Measurements from ENCODE around the gene CADM1.

CADM1 gene

GRCh38 chr11:115313224-115313838 is 190.9 kb downstream of the CADM1 start:
- Histone ChIP-seq H3K27me3 (ENCODE audit: insufficient read depth, low read length) (no peaks in the 10 kb centered on the region), H3K36me3 (ENCODE audit: insufficient read depth, low read length) (no peaks in the 10 kb centered on the region), H3K9me3 (ENCODE audit: low read length) (no peaks in the 10 kb centered on the region), H3K4me3 (ENCODE audit: low read length) (no peak overlapping the region), H3K4me1 (ENCODE audit: insufficient read depth, low read length) (no peaks in the 10 kb centered on the region), H2AFZ (ENCODE audit: low read depth, low read length) (no peak overlapping the region)

GRCh38 chr11:115311949-115312348 is 192.3 kb downstream of the CADM1 start:
- H3K9me3 ChIP-seq (ENCODE audit: low read length): no peaks in the 10 kb centered on the region
- no peaks in the 10 kb centered on the region for H3K4me1 ChIP-seq (ENCODE audit: insufficient read depth, low read length)
- no peak overlapping the region for H3K4me3 ChIP-seq (ENCODE audit: low read length)

GRCh38 chr11:115306689-115307088 is 197.5 kb downstream of the CADM1 start:
- H3K36me3 ChIP-seq (ENCODE audit: insufficient read depth, low read length): no peaks in the 10 kb centered on the region
- H3K4me3 ChIP-seq (ENCODE audit: low read length): no peak overlapping the region
- peaks cover 29% of the 10 kb centered on the region for H3K4me1 ChIP-seq (ENCODE audit: insufficient read depth, low read length)
- no peaks in the 10 kb centered on the region for H3K9me3 ChIP-seq (ENCODE audit: low read length)
- H2AFZ ChIP-seq (ENCODE audit: low read depth, low read length): no peak overlapping the region
- H3K27me3 ChIP-seq (ENCODE audit: insufficient read depth, low read length): no peaks in the 10 kb centered on the region

More at GRCh38 chr11:115311949-115312348, 192.3 kb downstream of the CADM1 start:
- H2AFZ ChIP-seq (ENCODE audit: low read depth, low read length): no peak overlapping the region
- H3K27me3 ChIP-seq (ENCODE audit: insufficient read depth, low read length): no peaks in the 10 kb centered on the region
- no peaks in the 10 kb centered on the region for H3K36me3 ChIP-seq (ENCODE audit: insufficient read depth, low read length)

DNA sequence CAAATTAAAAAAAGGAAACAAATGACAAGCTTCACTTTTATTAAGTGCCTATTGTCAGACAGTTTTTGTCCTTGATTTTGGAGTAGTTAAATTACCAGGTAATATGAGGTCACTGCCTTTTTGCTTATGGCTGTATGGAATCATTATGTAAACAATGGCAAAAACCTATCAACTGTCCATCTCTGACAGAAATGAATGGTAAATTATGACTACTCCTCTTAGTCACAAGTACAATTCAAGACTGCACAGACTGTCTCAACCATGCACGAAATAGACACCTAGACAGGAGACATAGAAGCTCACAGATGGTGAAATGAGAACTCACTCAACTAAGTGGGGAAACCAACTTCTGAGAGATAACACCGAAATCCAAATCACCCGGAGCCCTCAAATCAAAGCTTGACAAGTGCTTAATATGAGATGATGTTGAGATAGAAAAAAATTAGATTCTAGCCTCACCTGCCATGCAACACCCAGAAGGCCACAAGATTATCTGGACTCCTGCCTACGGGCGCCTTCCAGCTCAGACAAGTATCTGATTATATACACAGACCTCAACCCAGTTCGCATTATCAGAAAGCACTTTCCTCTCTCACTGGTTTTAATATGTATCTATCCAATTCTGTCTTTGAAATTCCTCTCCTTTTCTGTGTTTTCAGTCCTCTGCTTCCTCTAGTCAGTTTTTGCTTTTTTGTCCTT is 199.3 kb downstream of the CADM1 start:
- Histone ChIP-seq H3K4me3 (ENCODE audit: low read length) (no peak overlapping the region), H3K36me3 (ENCODE audit: insufficient read depth, low read length) (no peaks in the 10 kb centered on the region), H3K4me1 (ENCODE audit: insufficient read depth, low read length) (peaks cover 29% of the 10 kb centered on the region), H3K27me3 (ENCODE audit: insufficient read depth, low read length) (no peaks in the 10 kb centered on the region), H2AFZ (ENCODE audit: low read depth, low read length) (no peak overlapping the region), H3K9me3 (ENCODE audit: low read length) (no peaks in the 10 kb centered on the region)

GRCh38 chr11:115303929-115304531 is 200.2 kb downstream of the CADM1 start:
- no peak overlapping the region for H3K4me3 ChIP-seq (ENCODE audit: low read length)
- no peaks in the 10 kb centered on the region for H3K36me3 ChIP-seq (ENCODE audit: insufficient read depth, low read length)
- no peaks in the 10 kb centered on the region for H3K27me3 ChIP-seq (ENCODE audit: insufficient read depth, low read length)
- no peaks in the 10 kb centered on the region for H3K9me3 ChIP-seq (ENCODE audit: low read length)
- H2AFZ ChIP-seq (ENCODE audit: low read depth, low read length): no peak overlapping the region
- H3K4me1 ChIP-seq (ENCODE audit: insufficient read depth, low read length): peaks cover 29% of the 10 kb centered on the region

DNA sequence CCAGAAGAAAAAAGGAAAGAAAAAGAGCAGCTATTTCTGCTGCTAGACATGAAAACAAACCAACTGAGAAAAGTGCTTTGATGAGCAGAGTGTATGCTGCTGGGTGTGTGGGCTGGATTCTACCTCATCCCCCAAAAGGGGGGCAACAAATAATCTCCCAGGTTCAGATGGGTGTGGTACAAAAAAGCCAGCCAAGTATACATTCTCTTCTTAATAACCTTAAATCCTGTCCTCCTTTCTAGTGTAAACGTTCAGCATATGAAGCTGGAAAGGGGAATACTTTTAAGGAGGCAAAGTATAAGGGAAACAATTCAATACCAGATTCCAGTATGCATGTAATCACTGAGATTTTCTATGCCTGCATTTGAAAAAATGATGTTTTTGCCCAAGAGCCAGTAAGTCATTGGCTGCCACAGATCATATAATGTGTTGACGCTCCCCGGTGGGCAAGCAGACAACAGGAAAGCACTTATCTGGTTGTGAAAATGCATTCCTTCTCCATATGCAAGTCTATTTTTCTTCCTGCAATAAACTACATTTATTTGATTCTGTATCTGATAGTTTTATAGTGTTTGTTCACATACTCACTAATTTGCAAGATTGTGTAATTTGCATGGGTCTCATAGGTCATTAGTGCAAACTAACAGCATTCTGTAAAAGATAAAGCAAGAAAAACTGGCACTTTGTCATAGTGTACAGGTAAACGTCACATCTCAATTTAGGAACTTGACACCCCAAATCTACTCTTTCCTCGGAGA is 201.1 kb downstream of the CADM1 start:
- H3K4me3 ChIP-seq (ENCODE audit: low read length): no peak overlapping the region
- peaks cover 29% of the 10 kb centered on the region for H3K4me1 ChIP-seq (ENCODE audit: insufficient read depth, low read length)
- H3K27me3 ChIP-seq (ENCODE audit: insufficient read depth, low read length): no peaks in the 10 kb centered on the region
- H2AFZ ChIP-seq (ENCODE audit: low read depth, low read length): no peak overlapping the region
- H3K9me3 ChIP-seq (ENCODE audit: low read length): no peaks in the 10 kb centered on the region
- H3K36me3 ChIP-seq (ENCODE audit: insufficient read depth, low read length): no peaks in the 10 kb centered on the region

DNA sequence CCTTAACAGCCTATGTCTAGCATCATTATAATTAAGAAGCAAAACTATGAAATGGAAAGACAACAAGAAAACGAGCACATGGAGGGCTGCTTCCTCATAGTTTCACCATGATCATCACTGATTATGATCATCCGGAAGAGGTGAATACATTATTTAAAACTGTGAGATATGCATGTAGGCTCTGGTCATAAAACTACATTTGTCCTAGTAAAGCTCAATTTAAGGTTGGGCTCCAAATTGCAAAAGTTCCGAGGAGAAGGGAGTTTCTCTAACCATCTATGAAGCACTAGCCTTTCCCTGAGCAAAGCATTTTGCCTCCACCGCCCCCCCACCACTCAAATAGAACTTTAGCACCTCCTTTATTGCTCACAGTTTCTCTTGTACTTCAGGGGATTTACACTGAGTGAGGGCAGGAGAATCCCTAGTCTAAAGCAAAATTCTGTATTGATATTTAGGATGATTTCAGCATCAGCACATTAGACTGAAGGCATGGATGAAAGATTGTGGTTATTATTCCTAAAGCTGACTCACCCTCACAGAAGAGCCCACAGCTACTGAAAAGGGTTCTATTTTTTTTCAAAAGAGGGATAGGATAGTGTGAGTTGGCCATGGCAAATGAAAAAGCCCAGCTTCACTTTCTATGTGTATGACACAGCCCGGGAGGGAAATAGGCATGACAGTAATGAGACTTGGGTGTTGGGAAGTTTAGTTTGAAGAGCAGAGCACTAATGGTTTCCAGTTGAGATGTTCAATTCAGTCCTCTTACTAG is 203.4 kb downstream of the CADM1 start:
- Histone ChIP-seq H3K36me3 (ENCODE audit: insufficient read depth, low read length) (no peaks in the 10 kb centered on the region), H3K27me3 (ENCODE audit: insufficient read depth, low read length) (no peaks in the 10 kb centered on the region), H3K4me3 (ENCODE audit: low read length) (no peak overlapping the region), H2AFZ (ENCODE audit: low read depth, low read length) (no peak overlapping the region), H3K4me1 (ENCODE audit: insufficient read depth, low read length) (peaks cover 29% of the 10 kb centered on the region), H3K9me3 (ENCODE audit: low read length) (peaks cover 2% of the 10 kb centered on the region)

GRCh38 chr11:115298300-115299012 is 205.8 kb downstream of the CADM1 start:
- H2AFZ ChIP-seq (ENCODE audit: low read depth, low read length): no peak overlapping the region
- no peak overlapping the region for H3K4me3 ChIP-seq (ENCODE audit: low read length)
- peaks cover 2% of the 10 kb centered on the region for H3K9me3 ChIP-seq (ENCODE audit: low read length)
- H3K4me1 ChIP-seq (ENCODE audit: insufficient read depth, low read length): peaks cover 7% of the 10 kb centered on the region
- no peaks in the 10 kb centered on the region for H3K27me3 ChIP-seq (ENCODE audit: insufficient read depth, low read length)
- no peaks in the 10 kb centered on the region for H3K36me3 ChIP-seq (ENCODE audit: insufficient read depth, low read length)

DNA sequence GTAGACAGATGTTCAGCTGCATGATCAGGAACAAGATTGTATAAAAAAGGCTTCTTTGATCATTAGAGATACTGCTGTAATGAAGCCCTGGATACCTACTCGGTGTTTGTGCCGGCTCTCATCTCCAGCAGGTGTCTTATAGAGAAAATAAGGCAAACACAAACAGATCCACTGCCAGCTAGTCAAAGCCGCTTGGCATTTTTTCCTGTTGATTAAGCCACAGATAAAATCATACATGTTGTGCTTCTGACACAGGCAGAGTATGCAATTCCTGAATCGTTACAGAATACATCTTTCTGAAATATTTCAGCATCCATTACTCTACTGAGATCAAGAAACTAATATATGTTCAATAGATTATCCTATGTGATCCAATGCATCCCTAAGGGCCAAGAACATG is 206.9 kb downstream of the CADM1 start:
- no peaks in the 10 kb centered on the region for H3K27me3 ChIP-seq (ENCODE audit: insufficient read depth, low read length)
- peaks cover 2% of the 10 kb centered on the region for H3K9me3 ChIP-seq (ENCODE audit: low read length)
- H3K4me1 ChIP-seq (ENCODE audit: insufficient read depth, low read length): peaks cover under 1% of the 10 kb centered on the region
- H3K4me3 ChIP-seq (ENCODE audit: low read length): no peak overlapping the region
- no peaks in the 10 kb centered on the region for H3K36me3 ChIP-seq (ENCODE audit: insufficient read depth, low read length)
- H2AFZ ChIP-seq (ENCODE audit: low read depth, low read length): no peak overlapping the region

DNA sequence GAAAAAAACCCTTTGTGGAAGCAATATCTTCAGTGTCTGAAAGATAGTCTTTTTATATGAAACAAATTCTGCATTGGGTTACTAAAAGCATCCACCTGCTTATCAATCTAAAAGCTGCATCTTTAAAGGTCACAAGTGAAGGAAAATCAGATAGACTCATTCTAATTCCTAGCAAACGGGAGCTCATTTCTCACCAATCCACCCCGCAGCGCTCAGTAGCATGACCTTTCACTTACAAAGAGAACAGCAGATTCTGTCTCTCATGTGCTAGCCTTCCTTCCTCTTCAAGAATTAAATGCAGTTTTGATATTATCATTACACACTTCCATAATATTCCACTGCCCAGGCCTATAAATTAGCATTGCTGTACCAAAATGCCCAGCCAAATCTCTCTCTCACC is 212.9 kb downstream of the CADM1 start:
- H3K4me1 ChIP-seq (ENCODE audit: insufficient read depth, low read length): peaks cover 36% of the 10 kb centered on the region
- H3K36me3 ChIP-seq (ENCODE audit: insufficient read depth, low read length): no peaks in the 10 kb centered on the region
- no peak overlapping the region for H2AFZ ChIP-seq (ENCODE audit: low read depth, low read length)
- H3K27me3 ChIP-seq (ENCODE audit: insufficient read depth, low read length): no peaks in the 10 kb centered on the region
- peaks cover 2% of the 10 kb centered on the region for H3K9me3 ChIP-seq (ENCODE audit: low read length)
- H3K4me3 ChIP-seq (ENCODE audit: low read length): no peak overlapping the region

- no peaks in the 10 kb centered on the region for H3K27me3 ChIP-seq (ENCODE audit: insufficient read depth, low read length)
- H3K4me3 ChIP-seq (ENCODE audit: low read length): no peak overlapping the region
- H3K36me3 ChIP-seq (ENCODE audit: insufficient read depth, low read length): no peaks in the 10 kb centered on the region
- no peaks in the 10 kb centered on the region for H3K9me3 ChIP-seq (ENCODE audit: low read length)
- H2AFZ ChIP-seq (ENCODE audit: low read depth, low read length): no peak overlapping the region
- H3K4me1 ChIP-seq (ENCODE audit: insufficient read depth, low read length): peaks cover 38% of the 10 kb centered on the region
Measured at GRCh38 chr11:115290893-115291292, 213.3 kb downstream of the CADM1 start.

GRCh38 chr11:115290479-115290878 is 213.7 kb downstream of the CADM1 start:
- Histone ChIP-seq H3K4me3 (ENCODE audit: low read length) (no peak overlapping the region), H3K36me3 (ENCODE audit: insufficient read depth, low read length) (no peaks in the 10 kb centered on the region), H3K4me1 (ENCODE audit: insufficient read depth, low read length) (peaks cover 38% of the 10 kb centered on the region), H3K27me3 (ENCODE audit: insufficient read depth, low read length) (no peaks in the 10 kb centered on the region), H2AFZ (ENCODE audit: low read depth, low read length) (no peak overlapping the region), H3K9me3 (ENCODE audit: low read length) (no peaks in the 10 kb centered on the region)

All from neuron (in vitro differentiated cells).